Stimulated activated CD8-positive, alpha-beta memory T cell treated with anti-CD3 and anti-CD28 coated beads, Interleukin-7, amount 100 ng/mL, for 24 hours (primary cell): ENCODE data around the gene CABCOCO1.

ENCODE experiments used
- DNase-seq: peaks from one replicate; pipeline ENCODE4 v3.0.0-alpha.2; 2020; ENCODE audit warnings: low read depth

CABCOCO1 gene

GRCh38 chr10:61787170-61787569, 124.4 kb downstream of the CABCOCO1 start:
- DNase-seq = no peak

DNA sequence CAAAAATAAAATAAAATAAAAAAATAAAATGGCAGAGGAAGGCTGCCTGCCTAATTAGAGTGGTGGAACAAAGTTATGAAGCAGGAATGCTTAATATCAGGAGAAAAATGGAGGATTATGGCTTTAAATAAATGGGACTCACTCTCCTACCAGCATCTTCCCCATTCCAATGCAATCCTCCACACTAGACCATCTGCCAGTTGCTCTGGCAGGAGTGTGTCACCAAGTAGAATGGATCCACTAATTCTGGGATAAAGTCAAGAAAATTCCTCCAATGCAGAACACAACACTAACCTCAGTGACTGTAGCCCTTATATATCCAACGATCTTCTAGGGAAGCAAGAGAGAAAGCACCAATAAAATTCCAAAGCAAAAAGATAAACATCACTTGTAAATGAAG, 126.3 kb downstream of the CABCOCO1 start:
- DNase-seq = no peak

- no peak for DNase-seq
These were observed 128.5 kb downstream of the CABCOCO1 start for GRCh38 chr10:61791216-61791615.

GRCh38 chr10:61792097-61792716, 129.5 kb downstream of the CABCOCO1 start:
- no peak for DNase-seq

GRCh38 chr10:61792921-61793320, 130.2 kb downstream of the CABCOCO1 start:
- DNase-seq = no peak

DNA sequence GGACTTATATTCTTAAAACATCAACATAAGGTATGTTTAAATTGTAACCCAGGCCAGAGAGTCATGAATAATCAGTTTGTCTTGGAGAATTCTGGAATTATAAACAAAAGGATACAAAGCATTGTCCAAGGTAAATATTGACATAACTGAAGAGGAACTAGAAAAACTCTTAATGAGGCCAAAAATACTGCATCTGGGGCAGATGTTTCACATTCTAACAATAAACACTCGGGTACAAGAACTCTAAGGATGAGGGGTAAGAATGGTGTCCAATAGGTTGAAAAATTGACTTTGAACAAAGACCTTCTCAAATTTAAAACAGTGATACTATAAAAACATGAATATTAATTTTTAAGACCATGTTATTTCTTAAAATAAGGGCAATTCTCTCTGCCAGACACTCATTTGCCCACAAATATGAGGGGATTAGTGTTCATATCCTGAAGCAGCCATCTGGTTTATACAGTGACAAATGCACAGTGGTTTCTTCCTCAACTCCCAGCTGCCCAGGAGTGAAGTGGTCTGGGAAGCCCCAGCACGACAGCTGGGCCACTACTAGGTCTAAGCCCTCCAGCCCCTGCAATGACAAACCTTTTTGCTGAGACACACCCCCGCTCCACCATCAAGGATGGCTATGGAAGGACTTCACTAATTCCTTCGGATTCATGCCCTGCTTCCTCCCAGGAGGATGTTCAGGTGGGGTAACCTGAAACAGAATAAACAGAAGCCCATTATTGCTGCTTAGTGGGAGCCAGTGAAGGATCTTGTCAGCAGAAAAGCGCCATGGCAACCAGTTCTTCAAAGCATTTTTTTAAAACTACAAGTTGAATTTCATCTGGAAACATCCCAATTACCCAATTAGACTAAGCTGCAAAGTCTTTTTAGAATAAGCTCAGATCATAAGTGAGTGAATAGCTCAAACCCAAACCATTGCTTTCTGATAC, 131.3 kb downstream of the CABCOCO1 start:
- DNase-seq = no peak

DNA sequence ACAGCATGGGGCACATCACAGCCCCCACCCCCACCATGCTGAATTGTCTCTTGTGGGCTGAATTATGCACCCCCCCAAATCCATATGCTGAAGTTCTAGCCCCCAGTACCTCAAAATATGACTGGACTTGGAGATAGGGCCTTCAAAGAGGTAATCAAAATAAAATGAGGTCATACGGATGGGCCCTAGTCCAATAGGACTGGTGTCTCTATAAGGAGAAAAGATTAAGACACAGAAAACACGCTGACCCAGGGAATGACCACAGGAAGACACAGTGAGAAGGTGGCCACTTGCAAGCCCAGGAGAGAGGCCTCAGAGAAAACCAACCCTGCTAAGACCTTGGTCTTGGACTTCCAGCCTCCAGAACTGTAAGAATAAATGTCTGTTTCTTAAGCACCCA, 132.4 kb downstream of the CABCOCO1 start:
- DNase-seq = no peak

GRCh38 chr10:61795551-61795950, 132.8 kb downstream of the CABCOCO1 start:
- DNase-seq = no peak

GRCh38 chr10:61796785-61797184, 134.1 kb downstream of the CABCOCO1 start:
- DNase-seq = no peak

- no peak for DNase-seq
These were observed 134.8 kb downstream of the CABCOCO1 start for GRCh38 chr10:61797304-61798153.

DNA sequence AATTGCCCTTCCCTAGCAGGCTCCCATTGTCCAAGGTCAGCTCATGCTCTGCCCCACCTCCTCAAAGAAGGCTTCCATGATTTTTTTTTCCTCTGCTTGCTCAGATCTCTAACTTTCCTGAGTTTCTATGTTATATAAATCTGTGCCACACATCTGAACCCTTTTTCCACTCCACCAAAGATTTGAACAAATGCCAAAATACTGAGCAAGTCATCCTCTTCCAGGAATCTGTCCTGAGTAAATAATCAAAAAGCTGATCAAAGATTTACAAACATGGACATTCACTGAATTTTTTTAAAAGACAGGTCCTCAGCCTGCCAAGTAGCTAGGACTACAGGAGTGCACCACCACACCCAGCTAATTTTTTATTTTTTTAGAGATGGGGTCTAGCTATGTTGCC, 136.0 kb downstream of the CABCOCO1 start:
- DNase-seq = no peak

DNA sequence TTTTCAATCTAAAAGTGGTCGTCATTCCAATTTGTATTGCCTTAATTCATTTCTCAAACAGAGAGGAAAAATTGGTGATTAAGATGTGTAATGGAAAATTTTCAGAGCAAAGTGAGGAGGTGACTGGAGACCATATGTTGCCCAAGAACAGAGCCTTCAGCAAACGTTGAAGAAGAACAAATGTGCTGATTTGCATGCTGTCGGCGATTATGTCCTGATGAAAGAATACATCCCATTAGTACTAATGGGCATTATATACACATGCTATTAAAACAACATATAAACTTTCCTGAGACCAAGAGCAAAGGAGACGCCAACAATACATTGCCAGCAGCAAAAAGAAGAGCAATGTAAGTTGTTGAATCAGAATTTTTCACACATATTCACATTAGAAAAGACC, 138.8 kb downstream of the CABCOCO1 start:
- no peak for DNase-seq

GRCh38 chr10:61803269-61803668, 140.5 kb downstream of the CABCOCO1 start:
- DNase-seq = no peak

DNA sequence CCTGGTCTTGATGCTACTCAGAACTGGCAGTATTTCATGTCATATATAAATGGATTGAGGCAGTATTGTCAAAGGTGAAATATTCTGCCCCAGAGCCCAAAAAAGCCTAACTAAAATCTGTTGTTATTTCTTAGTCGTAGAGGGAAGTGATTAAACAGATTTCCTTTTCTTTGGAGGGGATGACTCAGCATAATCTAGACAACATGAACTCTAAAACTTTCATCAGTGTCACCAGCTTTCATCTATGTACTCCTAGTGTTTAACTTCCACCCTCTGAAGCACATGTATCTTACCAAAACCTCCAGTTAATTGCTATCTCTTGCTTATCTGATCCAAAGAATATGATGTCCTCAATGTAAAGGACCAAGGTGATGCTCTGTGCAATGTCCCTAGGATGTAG, 141.7 kb downstream of the CABCOCO1 start:
- no peak for DNase-seq

DNA sequence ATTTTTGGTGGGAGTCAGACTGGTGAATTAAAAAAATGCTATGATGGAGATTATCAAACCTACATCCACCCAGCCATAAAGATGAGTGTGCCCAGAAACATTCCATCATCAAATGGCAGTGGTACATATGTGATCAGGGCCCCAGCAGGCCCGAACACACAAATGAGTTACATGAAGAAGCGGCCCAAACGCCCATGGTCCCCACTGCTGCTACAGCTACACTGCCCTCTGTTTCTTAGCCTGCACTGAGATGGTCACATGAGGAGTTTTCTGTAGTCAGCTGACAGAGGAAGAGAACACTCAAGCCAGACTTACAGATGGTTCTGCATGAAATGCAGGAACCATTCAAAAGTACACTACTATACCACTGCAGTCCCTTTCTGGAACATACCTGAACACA, 142.4 kb downstream of the CABCOCO1 start:
- DNase-seq = no peak

GRCh38 chr10:61810263-61810662, 147.5 kb downstream of the CABCOCO1 start:
- no peak for DNase-seq

DNA sequence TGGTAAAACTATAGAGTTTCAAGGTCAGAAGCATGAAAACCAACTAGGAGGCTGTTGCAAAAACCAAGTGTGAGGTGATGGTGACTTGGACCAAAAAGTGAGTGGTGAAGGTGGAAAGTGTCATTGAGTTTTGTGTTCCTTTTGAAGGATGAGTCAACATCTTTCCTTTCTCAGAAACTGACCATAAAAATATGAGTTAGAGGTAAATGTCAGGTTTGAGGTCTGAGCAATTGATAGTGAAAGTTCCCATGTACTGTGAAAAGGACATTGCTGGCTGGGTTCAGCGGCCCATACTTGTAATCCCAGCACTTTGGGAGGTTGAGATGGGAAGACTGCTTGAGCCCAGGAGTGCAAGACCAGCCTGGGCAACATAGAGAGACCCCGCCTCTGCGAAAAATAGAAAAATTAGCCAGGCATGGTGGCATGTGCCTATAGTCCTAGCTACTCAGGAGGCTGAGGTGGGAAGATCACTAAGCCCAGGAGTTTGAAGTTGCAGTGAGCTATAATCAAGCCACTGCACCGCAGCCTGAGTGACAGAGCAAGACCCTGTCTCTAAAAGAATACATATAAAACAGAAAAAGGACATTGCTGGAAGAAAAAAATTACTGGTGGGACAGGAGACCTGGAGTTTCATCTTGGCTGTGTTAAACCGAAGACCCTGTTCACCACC, 149.5 kb downstream of the CABCOCO1 start:
- no peak for DNase-seq

DNA sequence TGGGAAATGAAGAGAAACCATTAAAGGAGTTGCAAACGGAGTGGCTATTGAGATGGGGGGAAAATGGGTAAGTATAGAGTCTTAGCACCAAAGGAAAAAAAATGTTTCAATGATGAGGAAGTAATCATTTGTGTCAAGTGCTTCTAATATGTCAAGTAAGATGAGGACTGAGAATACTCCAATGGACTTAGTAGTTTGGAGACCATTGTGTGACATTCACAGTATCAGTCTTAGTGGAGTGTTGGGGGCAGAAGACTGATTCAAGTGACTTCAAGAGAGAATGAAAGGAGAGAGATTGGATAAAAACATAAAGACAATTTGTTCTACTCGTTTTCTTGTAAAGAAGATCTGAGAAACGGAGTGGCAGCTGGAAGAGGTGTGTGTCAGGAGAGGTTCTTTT, 150.2 kb downstream of the CABCOCO1 start:
- no peak for DNase-seq

DNA sequence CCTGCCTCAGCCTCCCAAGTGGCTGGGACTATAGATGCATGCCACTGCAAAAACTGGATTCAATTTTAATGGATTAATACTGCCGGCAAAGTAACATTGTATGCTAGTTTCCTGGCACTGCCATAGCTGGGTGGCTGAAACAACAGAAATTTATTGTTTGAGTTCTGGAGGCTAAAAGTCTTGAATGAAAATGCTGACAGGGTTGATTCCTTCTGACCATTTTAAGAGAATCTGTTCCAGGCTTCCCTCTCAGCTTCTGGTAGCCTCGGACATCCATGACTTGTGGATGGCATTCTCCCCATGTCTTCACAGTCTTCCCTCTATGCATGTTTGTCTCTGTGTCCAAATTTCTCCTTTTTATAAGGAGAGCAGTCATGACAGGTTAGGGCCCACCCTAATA, 151.4 kb downstream of the CABCOCO1 start:
- DNase-seq = no peak

DNA sequence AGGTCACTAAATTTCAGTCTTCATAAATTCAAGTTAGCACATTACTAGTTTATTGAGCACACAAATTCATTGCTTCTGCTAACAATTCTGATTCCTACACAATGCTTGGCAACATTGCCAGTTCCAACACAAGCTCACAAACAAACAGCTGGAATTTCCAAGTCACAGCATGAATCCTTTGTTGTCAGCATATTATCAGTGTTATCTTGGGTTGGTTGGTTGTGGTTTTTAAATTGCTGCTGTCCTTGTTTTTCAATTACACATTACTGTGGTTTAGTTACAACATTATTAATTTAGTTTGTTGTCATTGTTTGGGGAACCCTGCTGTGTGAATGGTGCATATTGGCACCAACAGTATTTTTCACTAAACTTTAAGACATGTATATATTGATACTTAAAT, 152.8 kb downstream of the CABCOCO1 start:
- no peak for DNase-seq
